ENCODE results near the gene LIAS. TPM values are rescaled to one million over a fixed set of nuclear protein-coding genes. Genes with fewer than 3 reads are reported as not detected.
"Not testable (repeated sequence)": the region's sequence is repeated elsewhere in the genome, so short reads cannot be mapped to it uniquely, and the experiment has no call there.

LIAS gene
- total RNA-seq, 4 donors from 2014 or later = 2.6 to 27.3 (median 13.0) TPM

DNA sequence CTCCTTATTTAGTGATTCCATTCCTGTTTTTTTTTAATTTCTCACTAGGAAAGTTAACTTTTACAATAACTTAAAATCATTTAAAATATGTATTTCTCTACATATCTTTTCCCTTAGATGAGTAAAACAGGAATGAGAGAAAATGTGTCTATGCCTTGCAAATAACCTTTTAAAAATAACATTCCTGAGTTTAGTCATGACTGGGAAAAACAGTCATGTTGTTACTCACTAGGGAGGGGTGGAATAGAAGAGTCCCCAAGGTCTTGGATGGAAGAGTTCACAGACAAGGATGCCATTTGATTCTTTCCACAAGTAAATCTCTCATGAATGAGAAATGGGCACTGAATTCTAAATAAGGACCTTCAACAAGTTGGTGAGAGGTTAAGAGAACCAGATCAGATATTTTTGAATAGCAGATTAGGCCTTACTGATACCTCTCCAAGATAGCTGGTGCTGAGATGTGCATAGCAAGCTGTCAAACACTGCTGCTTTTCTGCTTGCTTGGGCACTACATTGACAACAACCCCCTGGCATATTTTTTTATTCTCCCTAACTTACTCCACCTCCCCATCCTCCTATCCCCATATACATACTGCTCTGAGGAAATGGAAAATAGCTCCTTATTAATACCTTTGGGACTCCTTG lies 43.3 kb downstream of the LIAS start:
- peaks cover 0 to 71% (median 36%) of the 10 kb centered on the region in 4 donors for H3K36me3 ChIP-seq
- no peak for TF ChIP-seq EP300 (IDR thresholded peaks at IDR 0.05; ENCODE audit: low read depth)
- TF ChIP-seq POLR2A (IDR thresholded peaks at IDR 0.05) = no peak
- TF ChIP-seq, protein P1, sequence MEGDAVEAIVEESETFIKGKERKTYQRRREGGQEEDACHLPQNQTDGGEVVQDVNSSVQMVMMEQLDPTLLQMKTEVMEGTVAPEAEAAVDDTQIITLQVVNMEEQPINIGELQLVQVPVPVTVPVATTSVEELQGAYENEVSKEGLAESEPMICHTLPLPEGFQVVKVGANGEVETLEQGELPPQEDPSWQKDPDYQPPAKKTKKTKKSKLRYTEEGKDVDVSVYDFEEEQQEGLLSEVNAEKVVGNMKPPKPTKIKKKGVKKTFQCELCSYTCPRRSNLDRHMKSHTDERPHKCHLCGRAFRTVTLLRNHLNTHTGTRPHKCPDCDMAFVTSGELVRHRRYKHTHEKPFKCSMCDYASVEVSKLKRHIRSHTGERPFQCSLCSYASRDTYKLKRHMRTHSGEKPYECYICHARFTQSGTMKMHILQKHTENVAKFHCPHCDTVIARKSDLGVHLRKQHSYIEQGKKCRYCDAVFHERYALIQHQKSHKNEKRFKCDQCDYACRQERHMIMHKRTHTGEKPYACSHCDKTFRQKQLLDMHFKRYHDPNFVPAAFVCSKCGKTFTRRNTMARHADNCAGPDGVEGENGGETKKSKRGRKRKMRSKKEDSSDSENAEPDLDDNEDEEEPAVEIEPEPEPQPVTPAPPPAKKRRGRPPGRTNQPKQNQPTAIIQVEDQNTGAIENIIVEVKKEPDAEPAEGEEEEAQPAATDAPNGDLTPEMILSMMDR (IDR thresholded peaks at IDR 0.05) = no peak
- no peak for TF ChIP-seq POLR2AphosphoS5 (IDR thresholded peaks at IDR 0.05)
- intact Hi-C loops (cut with DNase I; ENCODE audit: low total_unique reads) = no loop called here
- DNase-seq = no peak
- no peaks in the 10 kb centered on the region for H3K9me3 ChIP-seq
- H3K27ac ChIP-seq = no peak overlapping the region
- in situ Hi-C loops (cut with MboI; ENCODE audit: low pct_ligation_motif_present in 1 of 4, low pct_unique_long_range_greater_than_20kb in 1 of 4, low sequenced_read_pairs in 3 of 4) = no loop called here
- H3K27me3 ChIP-seq = no peaks in the 10 kb centered on the region
- H3K4me1 ChIP-seq = peaks cover 0 to 20% (median 0%) of the 10 kb centered on the region in 4 donors
- H3K4me3 ChIP-seq = no peak overlapping the region

DNA sequence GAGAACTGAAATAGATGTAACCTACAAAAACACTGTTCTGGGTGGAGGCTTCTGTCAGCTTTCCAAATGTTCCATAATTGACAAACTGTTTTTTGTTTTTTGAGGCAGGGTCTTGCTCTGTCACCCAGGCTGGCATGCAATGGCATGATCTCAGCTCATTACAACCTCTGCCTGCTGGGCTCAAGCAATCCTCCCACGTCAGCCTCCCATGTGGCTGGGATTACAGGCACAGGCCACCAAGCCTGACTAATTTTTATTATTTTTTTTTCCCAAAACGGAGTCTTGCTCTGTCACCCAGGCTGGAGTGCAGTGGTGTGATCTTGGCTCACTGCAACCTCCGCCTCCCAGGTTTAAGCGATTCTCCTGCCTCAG lies 43.8 kb downstream of the LIAS start:
- WGBS, 2 donors (ENCODE audit: low coverage in 1 of 2) = 90 to 100% methylated on average over 1 to 4 of the region's 4 CpGs
- H3K4me3 ChIP-seq; H3K27me3 ChIP-seq; DNase-seq; H3K27ac ChIP-seq; intact Hi-C loops (cut with DNase I; ENCODE audit: low total_unique reads); in situ Hi-C loops (cut with MboI; ENCODE audit: low pct_ligation_motif_present in 1 of 4, low pct_unique_long_range_greater_than_20kb in 1 of 4, low sequenced_read_pairs in 3 of 4); H3K9me3 ChIP-seq: not testable (repeated sequence)
- peaks cover 0 to 76% (median 38%) of the 10 kb centered on the region in 4 donors for H3K36me3 ChIP-seq
- peaks cover 0 to 20% (median 0%) of the 10 kb centered on the region in 4 donors for H3K4me1 ChIP-seq

DNA sequence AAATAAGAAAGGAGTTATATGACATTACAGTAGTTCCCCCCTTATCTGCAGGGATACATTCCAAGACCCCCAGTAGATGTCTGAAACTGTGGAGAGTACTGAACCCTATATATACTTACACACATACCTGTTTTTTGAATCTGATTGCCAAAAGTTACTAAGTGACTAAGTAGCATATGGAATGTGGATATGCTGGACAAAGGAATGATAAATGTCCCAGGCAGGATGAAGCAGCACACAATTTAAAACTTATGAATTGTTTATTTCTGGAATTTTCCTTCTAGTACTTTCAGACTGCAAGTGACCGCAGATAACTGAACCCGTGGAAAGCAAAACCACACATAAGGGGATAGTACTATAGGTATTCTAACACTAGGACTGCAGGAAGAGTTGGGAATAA lies 45.7 kb downstream of the LIAS start:
- H3K27me3 ChIP-seq = no peaks in the 10 kb centered on the region
- H3K27ac ChIP-seq = no peak overlapping the region
- TF ChIP-seq POLR2A (IDR thresholded peaks at IDR 0.05) (no peak), POLR2AphosphoS5 (IDR thresholded peaks at IDR 0.05) (no peak), EP300 (IDR thresholded peaks at IDR 0.05; ENCODE audit: low read depth) (no peak)
- TF ChIP-seq, protein P1 (IDR thresholded peaks at IDR 0.05) = no peak
- 94 to 98% methylated on average over 2 of the region's 2 CpGs for WGBS, 2 donors (ENCODE audit: low coverage in 1 of 2)
- DNase-seq = no peak
- in situ Hi-C loops (cut with MboI; ENCODE audit: low pct_ligation_motif_present in 1 of 4, low pct_unique_long_range_greater_than_20kb in 1 of 4, low sequenced_read_pairs in 3 of 4) (no loop called here), intact Hi-C loops (cut with DNase I; ENCODE audit: low total_unique reads) (no loop called here)
- H3K9me3 ChIP-seq = no peaks in the 10 kb centered on the region
- no peak overlapping the region for H3K4me3 ChIP-seq
- H3K4me1 ChIP-seq = peaks cover 0 to 20% (median 0%) of the 10 kb centered on the region in 4 donors
- H3K36me3 ChIP-seq = peaks cover 0 to 83% (median 41%) of the 10 kb centered on the region in 4 donors

DNA sequence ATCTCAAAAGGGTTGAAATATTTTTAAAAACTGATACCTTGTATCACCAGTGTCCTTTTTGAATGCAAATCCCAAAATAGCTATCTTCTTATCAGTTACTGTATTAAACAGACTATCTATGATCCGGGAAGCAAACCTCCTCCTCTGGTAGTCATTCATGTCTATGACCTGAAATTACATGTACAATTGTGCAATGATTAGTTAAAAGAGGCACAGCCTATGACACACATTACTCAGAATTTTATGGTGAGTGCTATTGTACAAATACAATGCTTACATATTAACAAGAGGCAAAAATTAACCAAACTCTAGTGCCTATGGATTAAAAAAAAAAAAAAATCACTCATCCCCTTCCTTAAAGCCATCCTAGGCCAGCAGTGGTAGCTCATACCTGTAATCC lies 46.7 kb downstream of the LIAS start:
- 50 to 63% methylated on average over 1 of the region's 1 CpG for WGBS, 2 donors (ENCODE audit: low coverage in 1 of 2)

DNA sequence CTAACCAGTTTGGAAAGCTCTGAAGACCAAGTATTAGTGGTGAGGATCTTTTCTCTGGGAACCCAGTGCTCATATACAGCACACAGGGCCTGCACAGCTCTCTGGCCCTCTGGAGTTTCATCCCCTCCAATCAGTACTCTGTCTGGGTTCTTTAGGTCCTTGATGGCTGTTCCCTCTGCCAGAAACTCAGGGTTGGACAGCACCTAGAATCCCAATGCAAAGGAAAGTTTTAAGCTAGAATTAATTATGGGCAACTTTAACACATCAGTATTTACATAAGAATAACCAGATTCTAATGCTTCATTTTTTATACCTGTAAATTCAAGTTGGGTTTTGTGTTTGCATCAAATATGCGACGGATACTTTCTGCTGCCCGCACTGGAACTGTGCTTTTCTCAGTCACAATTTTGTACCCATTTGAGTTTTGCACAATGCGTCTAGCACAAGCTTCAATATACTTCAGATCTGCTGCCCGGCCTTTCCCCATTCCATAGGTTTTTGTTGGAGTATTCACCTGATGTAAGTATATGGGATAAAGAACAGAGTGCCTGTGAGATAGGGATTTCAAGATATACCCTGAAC lies 51.6 kb downstream of the LIAS start:
- Histone ChIP-seq H3K27me3 (no peaks in the 10 kb centered on the region), H3K9me3 (no peaks in the 10 kb centered on the region), H3K4me3 (no peak overlapping the region), H3K36me3 (peaks cover 0 to 67% (median 32%) of the 10 kb centered on the region in 4 donors), H3K4me1 (peaks cover 0 to 24% (median 5%) of the 10 kb centered on the region in 4 donors), H3K27ac (no peak overlapping the region)
- WGBS, 2 donors (ENCODE audit: low coverage in 1 of 2) = 92 to 96% methylated on average over 5 of the region's 5 CpGs
- TF ChIP-seq, protein P1 (IDR thresholded peaks at IDR 0.05) = no peak
- TF ChIP-seq POLR2A (IDR thresholded peaks at IDR 0.05) = no peak
- no peak for DNase-seq
- in situ Hi-C loops (cut with MboI; ENCODE audit: low pct_ligation_motif_present in 1 of 4, low pct_unique_long_range_greater_than_20kb in 1 of 4, low sequenced_read_pairs in 3 of 4) = no loop called here
- intact Hi-C loops (cut with DNase I; ENCODE audit: low total_unique reads) = no loop called here

More for the DNA sequence above, 46.7 kb downstream of the LIAS start:
- intact Hi-C loops (cut with DNase I; ENCODE audit: low total_unique reads) = no loop called here
- in situ Hi-C loops (cut with MboI; ENCODE audit: low pct_ligation_motif_present in 1 of 4, low pct_unique_long_range_greater_than_20kb in 1 of 4, low sequenced_read_pairs in 3 of 4) = no loop called here
- Histone ChIP-seq H3K27me3 (no peaks in the 10 kb centered on the region), H3K27ac (peak overlapping the region; percentile 64 to 82 (median 76)), H3K9me3 (no peaks in the 10 kb centered on the region), H3K36me3 (peaks cover 0 to 90% (median 45%) of the 10 kb centered on the region in 4 donors), H3K4me1 (peaks cover 0 to 20% (median 0%) of the 10 kb centered on the region in 4 donors), H3K4me3 (no peak overlapping the region)
- TF ChIP-seq POLR2AphosphoS5 (IDR thresholded peaks at IDR 0.05) (peak in 2 of 3 donors; percentile 31 to 55), POLR2A (IDR thresholded peaks at IDR 0.05) (no peak), EP300 (IDR thresholded peaks at IDR 0.05; ENCODE audit: low read depth) (no peak)
- DNase-seq = no peak

DNA sequence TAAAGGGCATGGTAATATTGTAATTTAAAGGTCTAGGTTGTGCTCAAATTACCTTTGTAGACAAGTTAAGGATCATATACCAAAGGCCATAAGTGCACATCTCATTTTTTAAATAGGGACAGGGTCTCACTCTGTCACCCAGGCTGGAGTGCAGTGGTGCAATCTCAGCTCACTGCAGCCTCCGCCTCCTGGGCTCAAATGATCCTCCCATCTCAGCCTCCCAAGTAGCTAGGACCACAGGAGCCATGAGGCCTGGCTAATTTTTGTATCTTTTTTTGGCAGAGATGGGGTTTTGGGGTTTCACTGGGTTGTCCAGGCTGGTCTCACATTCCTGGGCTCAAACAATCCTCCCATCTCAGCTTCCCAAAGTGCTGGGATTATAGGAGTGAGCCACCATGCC lies 55.4 kb downstream of the LIAS start:
- H3K4me3 ChIP-seq; DNase-seq; H3K27me3 ChIP-seq; H3K9me3 ChIP-seq; intact Hi-C loops (cut with DNase I; ENCODE audit: low total_unique reads); in situ Hi-C loops (cut with MboI; ENCODE audit: low pct_ligation_motif_present in 1 of 4, low pct_unique_long_range_greater_than_20kb in 1 of 4, low sequenced_read_pairs in 3 of 4): not testable (repeated sequence)
- Histone ChIP-seq H3K27ac (peak overlapping the region; percentile 64 to 79 (median 76)), H3K36me3 (peaks cover 0 to 36% (median 16%) of the 10 kb centered on the region in 4 donors), H3K4me1 (peaks cover 0 to 25% (median 7%) of the 10 kb centered on the region in 4 donors)
- WGBS, 2 donors (ENCODE audit: low coverage in 1 of 2) = 93 to 100% methylated on average over 1 of the region's 1 CpG

Data from transverse colon (tissue), 4 donors.